SK-N-SH (cell line): ENCODE measurements around the gene VTCN1. TPM values are rescaled to one million over a fixed set of nuclear protein-coding genes. Genes with fewer than 3 reads are reported as not detected.

Experiments
- CTCF ChIA-PET: fragments of 300-600, 350-600 bp; formaldehyde crosslinking; extraction: SDS; loops from one replicate; lab custom pipeline; 2021; lab: Yijun Ruan, JAX
- POLR2A ChIA-PET: fragments of 350-600 bp; sonication (Branson Sonifier 250); formaldehyde crosslinking; extraction: SDS; loops from one replicate; lab custom pipeline; 2020; ENCODE audit warnings: antibody characterized with exemption, inconsistent platforms; lab: Yijun Ruan, JAX
- DNase-seq: peaks from one replicate; pipeline ENCODE4 v3.0.0; 2012
- H2AFZ ChIP-seq: fragments of 200-600 bp; sonication (generic); 2 replicates; pipeline ENCODE4 v1.8.1; 2016; ENCODE audit warnings: antibody characterized with exemption, mild to moderate bottlenecking, low read depth
- H3F3A ChIP-seq: fragments of 200-600 bp; sonication (generic); replicated peaks from 2 replicates; pipeline ENCODE3; 2016; ENCODE audit warnings: antibody characterized with exemption, mild to moderate bottlenecking; ENCODE audit not compliant: insufficient read depth
- H3K27ac ChIP-seq, 2 experiments: fragments of 200-500 bp in 1 of 2; fragments of 200-600 bp in 1 of 2; sonication (Bioruptor generic) in 1 of 2; sonication (generic), shearing (Covaris generic) in 1 of 2; 2 replicates each; pipeline versions ENCODE4 v1.5.1 to v1.6.1; 2014 to 2016; ENCODE audit warnings: low read depth in 2 of 2, inconsistent platforms in 1 of 2, low read length in 1 of 2, mild to moderate bottlenecking in 1 of 2, mixed read lengths in 1 of 2
- H3K27me3 ChIP-seq: fragments of 200-600 bp; sonication (generic), shearing (Covaris generic); 2 replicates; pipeline ENCODE4 v1.6.1; 2016; ENCODE audit warnings: mixed run types; ENCODE audit not compliant: insufficient read depth
- H3K36me3 ChIP-seq, 2 experiments: fragments of 200-500 bp in 1 of 2; fragments of 200-600 bp in 1 of 2; sonication (Bioruptor generic) in 1 of 2; sonication (generic) in 1 of 2; replicated peaks in 1 of 2; 2 replicates each; pipeline versions ENCODE3 to v1.5.1; 2014 to 2016; ENCODE audit warnings: low read length in 1 of 2, mild to moderate bottlenecking in 1 of 2; ENCODE audit not compliant: insufficient read depth in 2 of 2, control insufficient read depth in 1 of 2
- H3K4me1 ChIP-seq, 2 experiments: fragments of 200-500 bp in 1 of 2; fragments of 200-600 bp in 1 of 2; sonication (Bioruptor generic) in 1 of 2; sonication (generic), shearing (Covaris generic) in 1 of 2; 2 replicates each; pipeline versions ENCODE4 v1.5.1 to v1.6.1; 2014 to 2016; ENCODE audit warnings: low read depth in 1 of 2, low read length in 1 of 2, mixed run types in 1 of 2; ENCODE audit not compliant: insufficient read depth in 2 of 2, control insufficient read depth in 1 of 2
- H3K4me2 ChIP-seq: fragments of 200-600 bp; sonication (generic), shearing (Covaris generic); 2 replicates; pipeline ENCODE4 v1.6.1; 2017; ENCODE audit warnings: mixed run types
- H3K4me3 ChIP-seq, 2 experiments: fragments of 200-500 bp in 1 of 2; fragments of 200-600 bp in 1 of 2; sonication (Bioruptor generic) in 1 of 2; sonication (generic), shearing (Covaris generic) in 1 of 2; 2 replicates each; pipeline versions ENCODE4 v1.5.1 to v1.8.1; 2014 to 2016; ENCODE audit warnings: low read depth in 2 of 2, inconsistent platforms in 1 of 2, low read length in 1 of 2, mild to moderate bottlenecking in 1 of 2, mixed read lengths in 1 of 2, moderate library complexity in 1 of 2
- H3K79me2 ChIP-seq: fragments of 200-600 bp; sonication (generic); 2 replicates; pipeline ENCODE4 v1.8.1; 2017; ENCODE audit warnings: mild to moderate bottlenecking; ENCODE audit not compliant: insufficient read depth
- H3K9ac ChIP-seq: fragments of 200-600 bp; sonication (generic); 2 replicates; pipeline ENCODE4 v1.6.1; 2017; ENCODE audit warnings: mixed run types
- H3K9me2 ChIP-seq: fragments of 200-600 bp; sonication (generic); 2 replicates; pipeline ENCODE4 v1.6.1; 2017; ENCODE audit warnings: mixed run types
- H3K9me3 ChIP-seq: fragments of 200-600 bp; sonication (generic); 2 replicates; pipeline ENCODE4 v1.6.1; 2017; ENCODE audit warnings: mixed run types, mild to moderate bottlenecking, moderate library complexity
- H4K20me1 ChIP-seq: fragments of 200-600 bp; sonication (generic); 2 replicates; pipeline ENCODE4 v1.6.1; 2017; ENCODE audit warnings: mild to moderate bottlenecking, mixed run types; ENCODE audit not compliant: insufficient read depth
- CHD2 ChIP-seq: fragments of 150-350 bp; IDR thresholded peaks from 2 replicates; pipeline ENCODE4 v1.6.1; 2018; ENCODE audit warnings: low read length; ENCODE audit not compliant: partially characterized antibody
- ELF1 ChIP-seq: IDR thresholded peaks from 2 replicates; pipeline ENCODE4 v1.4.0; 2012
- EZH2phosphoT487 ChIP-seq: fragments of 200-600 bp; sonication (generic); IDR thresholded peaks from 2 replicates; pipeline ENCODE4 v1.6.1; 2017; ENCODE audit warnings: low read depth, mixed run types, mild to moderate bottlenecking, antibody characterized with exemption, moderate library complexity, borderline replicate concordance
- FOSL2 ChIP-seq: IDR thresholded peaks from 2 replicates; pipeline ENCODE4 v1.4.0; 2012; ENCODE audit warnings: low read depth, mild to moderate bottlenecking, moderate library complexity, borderline replicate concordance
- FOXM1 ChIP-seq: IDR thresholded peaks from 2 replicates; pipeline ENCODE4 v1.4.0; 2012; ENCODE audit warnings: low read depth, mild to moderate bottlenecking
- GATA2 ChIP-seq: sonication (generic); formaldehyde crosslinking; IDR thresholded peaks from 2 replicates; pipeline ENCODE4 v1.5.0; 2020; ENCODE audit warnings: mild to moderate bottlenecking, missing genetic modification reagents
- MEF2A ChIP-seq: IDR thresholded peaks from 2 replicates; pipeline ENCODE4 v1.4.0; 2012; ENCODE audit warnings: low read depth, borderline replicate concordance
- MXI1 ChIP-seq: IDR thresholded peaks from 2 replicates; pipeline ENCODE4 v1.6.1; 2012; ENCODE audit warnings: mild to moderate bottlenecking, low read depth, low read length, improper control_type of control experiment
- PBX3 ChIP-seq: IDR thresholded peaks from 2 replicates; pipeline ENCODE4; 2012
- POLR2AphosphoS5 ChIP-seq: IDR thresholded peaks from 2 replicates; pipeline ENCODE4 v1.6.1; 2012; ENCODE audit warnings: low read depth, low read length
- RAD21 ChIP-seq: IDR thresholded peaks from 2 replicates; pipeline ENCODE4 v1.6.1; 2012; ENCODE audit warnings: mild to moderate bottlenecking, low read length
- RCOR1 ChIP-seq: fragments of 150-350 bp; IDR thresholded peaks from 2 replicates; pipeline ENCODE4 v1.6.1; 2017; ENCODE audit warnings: antibody characterized with exemption, low read length
- SMC3 ChIP-seq: IDR thresholded peaks from 2 replicates; pipeline ENCODE4 v1.6.1; 2012; ENCODE audit warnings: low read depth, low read length, improper control_type of control experiment
- USF1 ChIP-seq: IDR thresholded peaks from 2 replicates; pipeline ENCODE4 v1.4.0; 2012; ENCODE audit warnings: low read depth, borderline replicate concordance
- USF2 ChIP-seq: fragments of 150-350 bp; IDR thresholded peaks from 2 replicates; pipeline ENCODE4 v1.6.1; 2017; ENCODE audit warnings: antibody characterized with exemption, low read length, low read depth, borderline replicate concordance
- YY1 ChIP-seq: IDR thresholded peaks from 2 replicates; pipeline ENCODE4 v1.4.0; 2012; ENCODE audit warnings: low read depth, mild to moderate bottlenecking
- WGBS: methylation state at CpG from one replicate; pipeline ENCODE4 v1.1.6; 2017; ENCODE audit warnings: low lambda C conversion rate; 5-methylcytosine and 5-hydroxymethylcytosine counted together
- polyA plus RNA-seq, 3 experiments: library from polyadenylated mRNA; depleted of rRNA; stranded (reverse); fragments of >200 nt; gene quantifications; 2 replicates each; pipeline ENCODE4 v1.2.3, GENCODE V29; 2012
- TF ChIP-seq, protein P1 (sequence below): fragments of 150-350 bp; IDR thresholded peaks from 2 replicates; pipeline ENCODE4 v1.6.1; 2016; ENCODE audit warnings: mild to moderate bottlenecking, low read depth, low read length

Gene VTCN1
- polyA plus RNA-seq, 1 of the 3 experiments (the other 2 are of a cell fraction): not detected

DNA sequence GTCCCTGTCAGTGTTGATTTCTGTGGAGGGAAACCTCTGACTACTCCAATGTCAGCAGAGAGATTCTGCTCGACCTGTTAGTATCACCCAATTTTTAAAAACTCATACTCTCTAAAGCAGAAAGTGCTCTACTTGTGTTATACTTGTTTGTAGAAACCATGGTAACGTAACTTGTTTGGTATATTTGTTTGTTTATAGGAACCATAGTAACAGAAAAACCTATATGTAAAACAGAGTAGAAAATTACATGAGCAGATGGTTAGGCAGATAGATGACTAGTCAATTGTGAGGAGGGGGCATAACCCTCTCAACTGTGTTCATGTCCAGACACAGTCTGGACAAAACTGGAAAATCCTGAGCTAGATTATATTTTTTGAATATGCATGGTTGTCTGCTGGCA lies 95.8 kb downstream of the VTCN1 start:
- H3K27ac ChIP-seq: no peak overlapping the region
- no peak for DNase-seq
- no peaks in the 10 kb centered on the region for H3K9me2 ChIP-seq
- peaks cover 0 to 28% of the 10 kb centered on the region in 2 experiments for H3K36me3 ChIP-seq
- H3K4me3 ChIP-seq: no peak overlapping the region
- H3K4me1 ChIP-seq: no peaks in the 10 kb centered on the region; a peak in 1 of 4 replicates
- WGBS: 75% methylated on average over 2 of the region's 2 CpGs
- H2AFZ ChIP-seq: no peak overlapping the region
- H4K20me1 ChIP-seq: no peaks in the 10 kb centered on the region
- no peaks in the 10 kb centered on the region for H3F3A ChIP-seq
- CTCF ChIA-PET: interaction anchor here (1.5 to 1.8 kb wide), 3 partner anchors 14 to 47 kb away, joined by 4 to 6 read pairs (median 4); no protein-coding TSS in a partner anchor
- H3K4me2 ChIP-seq: no peak overlapping the region
- no peaks in the 10 kb centered on the region for H3K9me3 ChIP-seq
- H3K27me3 ChIP-seq: no peaks in the 10 kb centered on the region
- POLR2A ChIA-PET: no interaction called here
- no peak for TF ChIP-seq EZH2phosphoT487
- no peak for TF ChIP-seq POLR2AphosphoS5
- no peak for TF ChIP-seq ELF1
- TF ChIP-seq RCOR1: no peak
- TF ChIP-seq GATA2 (CRISPR knock-in tag): no peak
- TF ChIP-seq USF1: no peak
- TF ChIP-seq, protein P1, sequence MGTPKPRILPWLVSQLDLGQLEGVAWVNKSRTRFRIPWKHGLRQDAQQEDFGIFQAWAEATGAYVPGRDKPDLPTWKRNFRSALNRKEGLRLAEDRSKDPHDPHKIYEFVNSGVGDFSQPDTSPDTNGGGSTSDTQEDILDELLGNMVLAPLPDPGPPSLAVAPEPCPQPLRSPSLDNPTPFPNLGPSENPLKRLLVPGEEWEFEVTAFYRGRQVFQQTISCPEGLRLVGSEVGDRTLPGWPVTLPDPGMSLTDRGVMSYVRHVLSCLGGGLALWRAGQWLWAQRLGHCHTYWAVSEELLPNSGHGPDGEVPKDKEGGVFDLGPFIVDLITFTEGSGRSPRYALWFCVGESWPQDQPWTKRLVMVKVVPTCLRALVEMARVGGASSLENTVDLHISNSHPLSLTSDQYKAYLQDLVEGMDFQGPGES: no peak
- TF ChIP-seq RAD21: no peak
- TF ChIP-seq YY1: no peak
- TF ChIP-seq MXI1: no peak
- no peak for TF ChIP-seq CHD2
- no peaks in the 10 kb centered on the region for H3K79me2 ChIP-seq
- no peak overlapping the region for H3K9ac ChIP-seq

DNA sequence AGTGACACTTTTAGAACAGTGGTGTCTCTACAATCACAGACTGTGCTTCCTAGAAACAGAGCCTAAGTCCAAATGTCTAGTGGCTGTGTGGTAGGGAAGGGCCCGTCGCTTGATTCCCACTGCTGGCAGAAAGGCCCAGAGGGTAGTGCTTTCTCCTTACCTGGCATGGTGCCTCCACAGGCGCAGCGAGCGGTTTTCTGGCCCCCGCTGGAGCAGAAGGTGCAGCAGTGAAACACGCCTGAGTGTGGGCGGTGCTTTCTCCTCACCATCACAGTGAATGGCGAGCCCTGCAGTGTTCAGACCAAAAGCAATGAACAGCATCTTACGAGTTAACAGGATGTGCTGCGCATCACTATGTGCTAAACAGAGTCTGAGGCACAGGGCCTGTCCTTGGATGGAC lies 97.5 kb downstream of the VTCN1 start:
- POLR2A ChIA-PET: no interaction called here
- Histone ChIP-seq H2AFZ (no peak overlapping the region), H3F3A (no peaks in the 10 kb centered on the region), H3K79me2 (no peaks in the 10 kb centered on the region), H3K36me3 (peaks cover 0 to 32% of the 10 kb centered on the region in 2 experiments), H3K27ac (no peak overlapping the region), H3K9me3 (no peaks in the 10 kb centered on the region), H3K4me2 (no peak overlapping the region), H4K20me1 (no peaks in the 10 kb centered on the region), H3K27me3 (no peaks in the 10 kb centered on the region), H3K9me2 (no peaks in the 10 kb centered on the region), H3K4me3 (no peak overlapping the region), H3K4me1 (no peaks in the 10 kb centered on the region; a peak in 1 of 4 replicates), H3K9ac (no peak overlapping the region)
- no peak for TF ChIP-seq CHD2
- no peak for TF ChIP-seq MEF2A
- no peak for TF ChIP-seq PBX3
- TF ChIP-seq USF2: no peak
- TF ChIP-seq FOXM1: no peak
- TF ChIP-seq MXI1: no peak
- TF ChIP-seq FOSL2: no peak
- no peak for TF ChIP-seq SMC3
- no peak for TF ChIP-seq EZH2phosphoT487
- WGBS: 95% methylated on average over 9 of the region's 11 CpGs
- DNase-seq: no peak
- CTCF ChIA-PET: interaction anchor here (1.6 to 1.7 kb wide), 2 partner anchors 9 to 16 kb away, joined by 4 to 9 read pairs; no protein-coding TSS in a partner anchor
